Lower lobe of right lung (tissue), 2 donors: ENCODE results near the gene CSMD2. TPM values are rescaled to one million over a fixed set of nuclear protein-coding genes. Genes with fewer than 3 reads are reported as not detected.

ENCODE experiments used
- ATAC-seq, 2 donors: fragments of 200-7000 bp; cut with Tn5 transposase; one replicate each; pipeline ENCODE4 v1.9.1; 2020 to 2022; ENCODE audit warnings: mild to moderate bottlenecking in 2 of 2, moderate library complexity in 2 of 2
- DNase-seq: peaks from one replicate; pipeline ENCODE4 v3.0.0-alpha.2; 2020
- H3K27ac ChIP-seq: fragments of 200-600 bp; one replicate; pipeline ENCODE4 v1.8.0; 2022
- H3K27me3 ChIP-seq: fragments of 200-600 bp; one replicate; pipeline ENCODE4 v1.8.0; 2022; ENCODE audit warnings: low read depth
- H3K36me3 ChIP-seq: fragments of 200-600 bp; one replicate; pipeline ENCODE4 v1.8.0; 2022; ENCODE audit warnings: mild to moderate bottlenecking
- H3K4me1 ChIP-seq: fragments of 200-600 bp; one replicate; pipeline ENCODE4 v1.8.0; 2022
- H3K4me3 ChIP-seq: fragments of 200-600 bp; one replicate; pipeline ENCODE4 v1.8.0; 2022; ENCODE audit warnings: mild to moderate bottlenecking
- H3K9me3 ChIP-seq: fragments of 200-600 bp; one replicate; pipeline ENCODE4 v1.8.0; 2022
- CTCF ChIP-seq: fragments of 200-600 bp; IDR thresholded peaks from one replicate; pipeline ENCODE4 v1.8.0; 2022; ENCODE audit warnings: antibody characterized with exemption, mild to moderate bottlenecking
- intact Hi-C: fragments of 100-400 bp; cut with DNase I; formaldehyde crosslinking; loops from one replicate; pipeline ENCODE4 v1.11.0; 2022
- total RNA-seq: library from RNA; stranded (reverse); fragmentation: NEBNext Ultra II Directional; extraction: Animal tissue kit (Norgen Biotek cat#: 25700); gene quantifications from one replicate; pipeline ENCODE4 v1.2.1, GENCODE V29; 2021
- donor health status: DM: no; HTN: yes; CAD: no; lungs with severe emphysema.

Gene CSMD2
- total RNA-seq, 1 donor from 2014 or later = 1.1 TPM

GRCh38 chr1:34140011-34140676 is 24.9 kb downstream of the CSMD2 start:
- Histone ChIP-seq H3K36me3 (no peaks in the 10 kb centered on the region), H3K4me1 (no peaks in the 10 kb centered on the region), H3K27ac (no peak overlapping the region), H3K9me3 (no peaks in the 10 kb centered on the region), H3K27me3 (peaks cover 3% of the 10 kb centered on the region), H3K4me3 (no peak overlapping the region)
- TF ChIP-seq CTCF = no peak
- DNase-seq = no peak
- no peak for ATAC-seq
- intact Hi-C loops = no loop called here

GRCh38 chr1:34137411-34137810 is 27.6 kb downstream of the CSMD2 start:
- intact Hi-C loops = no loop called here
- no peaks in the 10 kb centered on the region for H3K36me3 ChIP-seq
- peaks cover 4% of the 10 kb centered on the region for H3K27me3 ChIP-seq
- H3K4me3 ChIP-seq = no peak overlapping the region
- no peaks in the 10 kb centered on the region for H3K4me1 ChIP-seq
- no peak for DNase-seq
- no peak for ATAC-seq
- H3K27ac ChIP-seq = no peak overlapping the region
- TF ChIP-seq CTCF = no peak
- no peaks in the 10 kb centered on the region for H3K9me3 ChIP-seq

- no peak for ATAC-seq
- DNase-seq = no peak
- H3K36me3 ChIP-seq = no peaks in the 10 kb centered on the region
- intact Hi-C loops = no loop called here
- H3K9me3 ChIP-seq = no peaks in the 10 kb centered on the region
- no peak overlapping the region for H3K27ac ChIP-seq
- TF ChIP-seq CTCF = no peak
- no peaks in the 10 kb centered on the region for H3K4me1 ChIP-seq
- H3K4me3 ChIP-seq = no peak overlapping the region
- H3K27me3 ChIP-seq = peaks cover 4% of the 10 kb centered on the region
Measured at GRCh38 chr1:34132161-34132420, 32.9 kb downstream of the CSMD2 start.

- no peak for DNase-seq
- Histone ChIP-seq H3K27ac (no peak overlapping the region), H3K27me3 (peaks cover 4% of the 10 kb centered on the region), H3K36me3 (no peaks in the 10 kb centered on the region), H3K4me3 (no peak overlapping the region), H3K4me1 (no peaks in the 10 kb centered on the region), H3K9me3 (no peaks in the 10 kb centered on the region)
- no peak for ATAC-seq
- intact Hi-C loops = no loop called here
- TF ChIP-seq CTCF = no peak
Measured at GRCh38 chr1:34131396-34132160, 33.5 kb downstream of the CSMD2 start.

GRCh38 chr1:34130306-34130705 is 34.7 kb downstream of the CSMD2 start:
- intact Hi-C loops = no loop called here
- Histone ChIP-seq H3K4me3 (no peak overlapping the region), H3K36me3 (no peaks in the 10 kb centered on the region), H3K27ac (no peak overlapping the region), H3K27me3 (peaks cover 4% of the 10 kb centered on the region), H3K9me3 (no peaks in the 10 kb centered on the region), H3K4me1 (no peaks in the 10 kb centered on the region)
- DNase-seq (no peak), ATAC-seq (no peak)
- TF ChIP-seq CTCF = no peak
